Colonic mucosa (tissue), 4 donors: Measurements from ENCODE around the gene SLC22A7. TPM values are rescaled to one million over a fixed set of nuclear protein-coding genes. Genes with fewer than 3 reads are reported as not detected.

ENCODE experiments used
- DNase-seq: peaks from one replicate; pipeline ENCODE4 v3.0.0-alpha.2; 2020
- H3K27ac ChIP-seq: fragments of 200-600 bp; one replicate; pipeline ENCODE4 v1.8.0; 2021
- H3K27me3 ChIP-seq: fragments of 200-600 bp; one replicate; pipeline ENCODE4 v1.8.0; 2021
- H3K36me3 ChIP-seq: fragments of 200-600 bp; one replicate; pipeline ENCODE4 v1.8.0; 2021
- H3K4me1 ChIP-seq: fragments of 200-600 bp; one replicate; pipeline ENCODE4 v1.8.0; 2021; ENCODE audit warnings: mild to moderate bottlenecking
- H3K4me3 ChIP-seq: fragments of 200-600 bp; one replicate; pipeline ENCODE4 v1.8.0; 2021
- H3K9ac ChIP-seq, 2 donors: one replicate each; pipeline ENCODE4 v1.7.0; 2013; ENCODE audit warnings: control low read depth in 2 of 2, low read depth in 2 of 2, low read length in 2 of 2
- H3K9me3 ChIP-seq: fragments of 200-600 bp; one replicate; pipeline ENCODE4 v1.8.0; 2021
- intact Hi-C: fragments of 100-400 bp; cut with DNase I; formaldehyde crosslinking; loops from one replicate; pipeline ENCODE4 v1.14.1; 2022
- total RNA-seq, 2 donors: library from RNA; stranded (reverse); fragmentation: NEBNext Ultra II Directional in 1 of 2; extraction: Animal tissue kit (Norgen Biotek cat#: 25700) in 1 of 2; gene quantifications; one replicate each; pipeline ENCODE4 v1.2.1, GENCODE V29; 2021
- TF ChIP-seq, protein P1 (sequence below): fragments of 200-600 bp; IDR thresholded peaks from one replicate; pipeline ENCODE4 v1.8.0; 2022; ENCODE audit warnings: antibody characterized with exemption, mild to moderate bottlenecking
- donor health status: healthy.
- donor health status: DM: no; HTN: no; CAD: no.
- donor health status: DM: no; HTN: no; CAD: no.

Gene SLC22A7
- total RNA-seq = not detected

DNA sequence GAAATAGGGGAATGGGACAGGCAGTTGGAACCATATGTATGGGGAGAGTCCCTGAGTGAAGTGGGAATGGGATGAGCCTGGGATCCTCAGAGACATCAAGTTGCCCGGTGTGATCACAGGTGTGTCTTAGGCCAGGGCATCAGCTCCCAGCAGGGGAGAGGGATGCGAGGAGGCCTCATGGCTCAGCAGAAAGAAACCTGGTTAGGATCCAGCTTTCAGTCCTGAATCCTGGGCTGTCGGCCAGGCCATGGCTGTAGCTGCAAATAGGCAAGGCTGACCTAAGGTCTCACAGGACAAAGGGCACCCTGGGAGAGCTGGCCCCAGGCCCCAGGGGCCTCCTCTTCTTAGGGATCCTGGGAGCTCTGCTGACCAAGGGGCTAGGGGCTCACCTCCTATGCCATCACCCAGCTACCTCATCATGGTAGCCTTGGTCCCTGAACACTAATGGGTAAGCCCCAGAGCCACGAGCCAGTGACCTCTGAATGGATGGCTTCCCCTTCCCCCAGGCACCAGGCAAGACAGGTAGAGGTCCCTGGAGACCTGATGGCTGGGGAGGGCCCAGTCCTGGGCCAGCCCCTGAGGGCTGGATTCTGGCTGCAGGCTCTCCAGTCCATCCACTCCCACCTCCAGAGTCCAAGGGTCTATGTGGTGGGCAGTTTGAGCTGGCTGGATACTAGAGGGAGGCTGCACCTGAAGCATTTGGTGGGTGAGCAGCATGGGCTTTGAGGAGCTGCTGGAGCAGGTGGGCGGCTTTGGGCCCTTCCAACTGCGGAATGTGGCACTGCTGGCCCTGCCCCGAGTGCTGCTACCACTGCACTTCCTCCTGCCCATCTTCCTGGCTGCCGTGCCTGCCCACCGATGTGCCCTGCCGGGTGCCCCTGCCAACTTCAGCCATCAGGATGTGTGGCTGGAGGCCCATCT is at the start of gene SLC22A7:
SLC22A7 (plus strand) TSS at position 617 of the 921 bp plus-strand sequence; CDS start at position 716, 99 bp downstream.
- H3K9me3 ChIP-seq = no peaks in the 10 kb centered on the region
- no peak within 1 kb of the TSS for H3K27ac ChIP-seq
- peak within 1 kb of the TSS in 1 of 2 donors; percentile 12 for H3K9ac ChIP-seq
- intact Hi-C loops = no loop called here
- TF ChIP-seq, protein P1, sequence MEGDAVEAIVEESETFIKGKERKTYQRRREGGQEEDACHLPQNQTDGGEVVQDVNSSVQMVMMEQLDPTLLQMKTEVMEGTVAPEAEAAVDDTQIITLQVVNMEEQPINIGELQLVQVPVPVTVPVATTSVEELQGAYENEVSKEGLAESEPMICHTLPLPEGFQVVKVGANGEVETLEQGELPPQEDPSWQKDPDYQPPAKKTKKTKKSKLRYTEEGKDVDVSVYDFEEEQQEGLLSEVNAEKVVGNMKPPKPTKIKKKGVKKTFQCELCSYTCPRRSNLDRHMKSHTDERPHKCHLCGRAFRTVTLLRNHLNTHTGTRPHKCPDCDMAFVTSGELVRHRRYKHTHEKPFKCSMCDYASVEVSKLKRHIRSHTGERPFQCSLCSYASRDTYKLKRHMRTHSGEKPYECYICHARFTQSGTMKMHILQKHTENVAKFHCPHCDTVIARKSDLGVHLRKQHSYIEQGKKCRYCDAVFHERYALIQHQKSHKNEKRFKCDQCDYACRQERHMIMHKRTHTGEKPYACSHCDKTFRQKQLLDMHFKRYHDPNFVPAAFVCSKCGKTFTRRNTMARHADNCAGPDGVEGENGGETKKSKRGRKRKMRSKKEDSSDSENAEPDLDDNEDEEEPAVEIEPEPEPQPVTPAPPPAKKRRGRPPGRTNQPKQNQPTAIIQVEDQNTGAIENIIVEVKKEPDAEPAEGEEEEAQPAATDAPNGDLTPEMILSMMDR = no peak
- H3K4me3 ChIP-seq = no peak within 1 kb of the TSS
- H3K27me3 ChIP-seq = no peaks in the 10 kb centered on the region
- no peaks in the 10 kb centered on the region for H3K4me1 ChIP-seq
- no peaks in the 10 kb centered on the region for H3K36me3 ChIP-seq
- DNase-seq = no peak

DNA sequence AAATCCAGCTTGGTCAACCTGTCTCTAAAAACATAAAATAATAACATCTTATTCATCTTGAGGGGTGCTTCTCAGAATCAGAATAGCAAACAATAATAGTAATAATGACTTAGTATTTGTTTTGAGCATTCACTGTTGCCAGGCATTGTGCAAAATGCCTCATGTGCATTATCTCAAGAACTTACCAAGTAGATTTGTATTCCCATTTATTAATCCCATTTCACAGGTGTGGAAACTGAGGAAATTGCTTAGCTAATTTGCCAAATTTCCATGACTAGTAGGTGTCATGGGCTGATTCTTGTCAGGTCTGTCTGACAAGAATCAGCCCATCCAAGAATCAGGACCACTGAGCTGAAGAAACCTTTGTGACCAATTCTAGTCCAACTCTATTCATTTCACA is 49.3 kb upstream of the SLC22A7 start:
- H3K36me3 ChIP-seq = no peaks in the 10 kb centered on the region
- H3K27ac ChIP-seq = no peak overlapping the region
- H3K4me3 ChIP-seq = no peak overlapping the region
- no peak overlapping the region for H3K9ac ChIP-seq
- TF ChIP-seq, protein P1 = no peak
- no peak for DNase-seq
- peaks cover 3% of the 10 kb centered on the region for H3K4me1 ChIP-seq
- H3K9me3 ChIP-seq = no peaks in the 10 kb centered on the region
- intact Hi-C loops = no loop called here
- H3K27me3 ChIP-seq = peaks cover 21% of the 10 kb centered on the region

GRCh38 chr6:43250992-43251373 is 47.1 kb upstream of the SLC22A7 start:
- H3K27ac ChIP-seq = no peak overlapping the region
- DNase-seq = peak; percentile 61
- no peaks in the 10 kb centered on the region for H3K36me3 ChIP-seq
- H3K4me1 ChIP-seq = peaks cover 3% of the 10 kb centered on the region
- no peaks in the 10 kb centered on the region for H3K9me3 ChIP-seq
- peaks cover 12% of the 10 kb centered on the region for H3K27me3 ChIP-seq
- no peak overlapping the region for H3K4me3 ChIP-seq
- TF ChIP-seq, protein P1 = no peak
- intact Hi-C loops = no loop called here
- no peak overlapping the region for H3K9ac ChIP-seq

DNA sequence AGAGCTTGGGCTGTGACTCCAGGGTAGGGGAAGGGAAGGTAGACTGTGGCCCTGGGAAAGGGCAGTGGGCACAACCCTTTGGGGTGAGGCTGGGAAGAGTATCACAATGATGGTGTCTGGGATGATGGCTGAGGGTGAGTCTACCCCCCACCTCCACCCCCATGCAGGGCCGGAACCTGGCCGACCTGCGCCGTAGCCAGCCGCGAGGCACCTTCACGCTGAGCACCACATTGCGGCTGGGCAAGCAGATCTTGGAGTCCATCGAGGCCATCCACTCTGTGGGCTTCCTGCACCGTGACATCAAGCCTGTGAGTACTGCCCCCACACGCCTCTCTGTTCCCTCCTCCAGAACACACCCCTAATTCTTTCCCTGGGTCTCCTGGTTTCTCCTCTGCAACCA is 44.7 kb upstream of the SLC22A7 start:
- Histone ChIP-seq H3K27ac (no peak overlapping the region), H3K9ac (no peak overlapping the region), H3K4me1 (no peaks in the 10 kb centered on the region), H3K9me3 (no peaks in the 10 kb centered on the region), H3K36me3 (no peaks in the 10 kb centered on the region), H3K27me3 (peaks cover 7% of the 10 kb centered on the region), H3K4me3 (no peak overlapping the region)
- TF ChIP-seq, protein P1 = no peak
- intact Hi-C loops = no loop called here
- DNase-seq = no peak

- H3K36me3 ChIP-seq = no peaks in the 10 kb centered on the region
- H3K4me1 ChIP-seq = no peaks in the 10 kb centered on the region
- H3K27ac ChIP-seq = no peak overlapping the region
- H3K9me3 ChIP-seq = no peaks in the 10 kb centered on the region
- no peak for DNase-seq
- intact Hi-C loops = no loop called here
- H3K4me3 ChIP-seq = no peak overlapping the region
- TF ChIP-seq, protein P1 = no peak
- H3K27me3 ChIP-seq = peaks cover 7% of the 10 kb centered on the region
- no peak overlapping the region for H3K9ac ChIP-seq
Observed at GRCh38 chr6:43254138-43254817, 43.8 kb upstream of the SLC22A7 start.
